Fibroblast of mammary gland (primary cell): ENCODE data around the gene ALKBH5.

Experiments used
- DNase-seq: peaks from one replicate; pipeline ENCODE4 v3.0.0-alpha.2; 2010; ENCODE audit warnings: low read depth
- H3K4me3 ChIP-seq: 2 replicates; pipeline ENCODE4 v1.5.1; 2011; ENCODE audit warnings: low read depth, mild to moderate bottlenecking, low read length, moderate library complexity; ENCODE audit not compliant: control insufficient read depth
- TF ChIP-seq, protein P1 (sequence below): conservative IDR thresholded peaks from 2 replicates; pipeline ENCODE4 v1.5.1; 2011; ENCODE audit warnings: low read depth, low read length, inconsistent platforms; ENCODE audit not compliant: control insufficient read depth, insufficient read depth

ALKBH5 gene

DNA sequence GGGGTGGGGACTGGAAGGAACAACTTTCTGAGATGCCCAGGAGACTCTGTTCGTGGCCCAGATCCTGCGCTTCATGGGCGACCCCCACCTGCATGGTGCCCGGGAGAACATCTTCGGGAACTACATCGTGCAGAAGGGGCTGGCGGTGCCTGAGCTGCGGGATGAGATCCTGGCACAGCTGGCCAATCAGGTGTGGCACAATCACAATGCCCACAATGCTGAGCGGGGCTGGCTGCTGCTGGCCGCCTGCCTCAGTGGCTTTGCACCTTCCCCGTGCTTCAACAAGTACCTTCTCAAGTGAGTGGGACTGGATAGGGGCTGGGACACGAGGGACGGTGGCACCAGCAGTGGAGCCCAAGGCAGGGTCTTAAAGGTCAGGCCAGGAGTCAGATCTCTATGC, 37.8 kb upstream of the ALKBH5 start:
- H3K4me3 ChIP-seq: no peak overlapping the region
- TF ChIP-seq, protein P1, sequence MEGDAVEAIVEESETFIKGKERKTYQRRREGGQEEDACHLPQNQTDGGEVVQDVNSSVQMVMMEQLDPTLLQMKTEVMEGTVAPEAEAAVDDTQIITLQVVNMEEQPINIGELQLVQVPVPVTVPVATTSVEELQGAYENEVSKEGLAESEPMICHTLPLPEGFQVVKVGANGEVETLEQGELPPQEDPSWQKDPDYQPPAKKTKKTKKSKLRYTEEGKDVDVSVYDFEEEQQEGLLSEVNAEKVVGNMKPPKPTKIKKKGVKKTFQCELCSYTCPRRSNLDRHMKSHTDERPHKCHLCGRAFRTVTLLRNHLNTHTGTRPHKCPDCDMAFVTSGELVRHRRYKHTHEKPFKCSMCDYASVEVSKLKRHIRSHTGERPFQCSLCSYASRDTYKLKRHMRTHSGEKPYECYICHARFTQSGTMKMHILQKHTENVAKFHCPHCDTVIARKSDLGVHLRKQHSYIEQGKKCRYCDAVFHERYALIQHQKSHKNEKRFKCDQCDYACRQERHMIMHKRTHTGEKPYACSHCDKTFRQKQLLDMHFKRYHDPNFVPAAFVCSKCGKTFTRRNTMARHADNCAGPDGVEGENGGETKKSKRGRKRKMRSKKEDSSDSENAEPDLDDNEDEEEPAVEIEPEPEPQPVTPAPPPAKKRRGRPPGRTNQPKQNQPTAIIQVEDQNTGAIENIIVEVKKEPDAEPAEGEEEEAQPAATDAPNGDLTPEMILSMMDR: no peak
- DNase-seq: no peak

DNA sequence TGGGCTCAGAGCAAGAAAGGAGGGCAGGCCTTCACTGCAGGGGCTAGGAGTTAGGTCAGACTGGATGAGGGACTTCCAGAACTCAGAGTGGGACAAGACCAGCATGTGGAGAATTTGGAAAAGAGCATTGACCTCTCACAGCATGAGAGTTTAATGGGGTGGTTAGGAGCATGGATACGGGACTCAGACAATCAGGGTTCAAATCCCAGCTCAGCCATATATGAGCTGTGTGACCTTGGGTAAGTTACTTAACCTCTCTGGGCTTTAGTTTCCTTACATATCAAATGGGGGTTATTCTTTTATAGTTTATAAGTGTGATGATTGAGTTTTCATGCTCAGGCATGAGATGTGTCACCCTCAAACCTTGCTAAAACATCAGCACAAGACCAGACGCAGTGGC, 37.4 kb upstream of the ALKBH5 start:
- TF ChIP-seq, protein P1: no peak
- no peak for DNase-seq
- no peak overlapping the region for H3K4me3 ChIP-seq

DNA sequence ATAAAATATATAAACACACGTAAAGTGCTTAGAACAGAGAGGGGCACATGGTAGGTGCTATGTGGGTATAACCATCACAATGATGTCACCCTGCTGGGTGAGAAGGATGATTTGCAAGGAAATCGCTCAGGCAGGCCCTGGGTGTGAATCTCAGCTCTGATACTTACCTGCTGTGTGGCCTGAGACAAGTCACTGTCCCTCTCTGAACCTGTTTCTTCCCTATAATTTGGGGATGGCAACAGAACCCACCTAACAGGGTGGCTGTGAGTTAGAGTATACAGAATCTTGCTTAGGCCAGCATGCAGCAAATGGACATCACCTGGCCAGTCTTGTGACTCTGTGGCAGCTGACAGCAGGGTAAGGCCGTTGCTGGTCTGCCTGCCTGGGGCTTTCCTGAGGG, 36.6 kb upstream of the ALKBH5 start:
- DNase-seq: no peak
- TF ChIP-seq, protein P1: no peak
- no peak overlapping the region for H3K4me3 ChIP-seq

DNA sequence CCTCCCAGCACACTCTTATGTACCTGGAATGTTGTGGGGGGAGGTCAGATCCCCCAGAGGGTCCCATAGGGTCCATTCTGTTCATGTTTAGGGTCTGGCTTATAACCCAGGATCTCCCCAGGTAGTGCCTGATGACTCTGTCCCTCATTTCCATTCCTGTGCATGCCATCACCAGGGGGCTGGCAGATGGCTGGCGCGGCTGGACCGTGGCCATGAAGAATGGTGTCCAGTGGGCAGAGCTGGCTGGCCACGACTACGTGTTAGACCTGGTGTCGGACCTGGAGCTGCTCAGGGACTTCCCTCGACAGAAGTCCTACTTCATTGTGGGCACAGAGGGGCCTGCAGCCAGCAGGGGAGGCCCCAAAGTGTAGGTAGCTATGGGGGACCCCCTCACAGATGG, 35.0 kb upstream of the ALKBH5 start:
- H3K4me3 ChIP-seq: no peak overlapping the region
- TF ChIP-seq, protein P1: no peak
- no peak for DNase-seq

DNA sequence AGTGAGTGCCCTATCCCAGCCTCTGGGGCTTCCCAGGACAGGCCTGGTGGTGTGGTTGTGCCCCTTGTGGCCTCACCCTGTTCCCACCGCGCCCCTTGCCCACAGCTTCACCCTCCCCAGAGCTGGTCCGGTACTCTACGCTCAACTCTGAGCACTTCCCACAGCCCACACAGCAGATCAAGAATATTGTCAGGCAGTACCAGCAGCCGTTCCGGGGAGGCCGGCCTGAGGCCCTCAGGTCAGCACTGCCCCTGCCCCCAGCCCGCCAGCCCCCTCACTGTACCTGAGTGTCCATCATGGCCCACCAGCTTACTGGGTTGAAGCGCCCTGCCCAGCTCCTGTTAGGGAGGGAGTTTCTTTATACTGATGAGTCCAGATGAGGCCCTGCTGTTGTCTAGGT, 32.3 kb upstream of the ALKBH5 start:
- no peak for DNase-seq
- TF ChIP-seq, protein P1: no peak
- H3K4me3 ChIP-seq: no peak overlapping the region

DNA sequence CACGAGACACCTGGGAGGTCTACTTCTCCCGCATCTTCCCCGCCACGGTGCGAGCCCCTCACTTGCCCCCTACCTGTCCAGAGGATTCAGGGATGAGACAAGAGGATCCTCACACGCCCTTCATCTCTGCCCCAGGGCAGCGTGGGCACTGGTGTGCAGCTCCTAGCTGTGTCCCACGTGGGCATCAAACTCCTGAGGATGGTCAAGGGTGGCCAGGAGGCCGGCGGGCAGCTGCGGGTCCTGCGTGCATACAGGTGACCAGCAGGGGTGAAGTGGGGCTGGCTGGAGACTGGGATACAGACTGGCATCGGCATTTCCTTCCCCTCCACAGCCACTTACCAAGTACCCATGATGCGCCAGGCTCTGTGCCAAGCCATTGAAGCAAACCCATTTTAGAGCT, 28.4 kb upstream of the ALKBH5 start:
- TF ChIP-seq, protein P1: no peak
- no peak for DNase-seq
- no peak overlapping the region for H3K4me3 ChIP-seq
